Measurements from ENCODE around the gene CCDC28B.

CCDC28B gene

DNA sequence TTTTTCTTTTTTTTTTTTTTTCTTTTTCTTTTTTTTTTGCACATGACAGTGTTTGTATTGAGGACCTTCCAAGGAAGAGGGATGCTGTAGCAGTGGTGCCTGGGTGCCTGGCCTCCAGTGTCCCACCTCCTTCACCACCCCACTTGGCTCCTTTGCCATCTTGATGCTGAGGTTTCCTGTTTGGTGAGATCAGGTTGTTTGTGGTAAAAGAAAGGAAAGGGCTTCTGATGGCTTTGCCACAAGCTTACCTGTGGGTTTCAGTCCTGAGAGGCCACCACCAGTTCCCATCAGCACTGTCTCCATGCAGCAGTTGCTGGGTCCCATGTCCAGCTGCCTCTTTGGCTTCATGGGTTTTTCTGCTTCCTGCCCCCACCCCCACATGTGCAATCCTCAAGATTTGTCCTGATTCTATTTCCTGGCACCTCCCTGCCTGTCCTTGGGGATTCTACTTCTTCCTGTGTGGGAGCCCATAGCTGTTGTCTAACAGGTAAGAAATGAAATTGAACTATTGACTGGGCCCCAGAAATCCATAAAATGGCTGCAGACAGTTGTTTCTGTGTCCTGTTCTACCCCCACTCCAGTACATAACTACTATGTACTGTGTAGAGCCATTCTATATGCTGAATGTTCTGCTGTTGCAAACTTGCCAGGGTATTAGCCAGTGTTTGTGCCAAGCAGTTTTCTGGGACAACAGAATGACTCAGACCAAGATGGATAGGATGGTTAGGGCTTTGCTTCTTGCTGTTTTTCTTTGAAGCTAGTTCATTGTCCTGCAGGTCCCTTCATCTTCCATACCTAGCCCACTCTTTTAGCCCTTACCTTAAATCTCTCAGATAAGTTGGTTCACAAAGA lies 4.2 kb upstream of the CCDC28B start:
- no peak overlapping the region for H3K27ac ChIP-seq (replicated peaks)
- DNase-seq (ENCODE audit: low read depth in 1 of 2, low spot score in 1 of 2): no peak

GRCh38 chr1:32197074-32197473 lies 3.3 kb upstream of the CCDC28B start:
- DNase-seq (ENCODE audit: low read depth in 1 of 2, low spot score in 1 of 2): no peak
- Histone ChIP-seq H3K4me3 (replicated peaks; ENCODE audit: insufficient read depth, low read length) (no peak overlapping the region), H3K27me3 (ENCODE audit: insufficient read depth, poor library complexity, severe bottlenecking) (no peaks in the 10 kb centered on the region), H3K27ac (replicated peaks) (no peak overlapping the region)
- TF ChIP-seq GABPA (IDR thresholded peaks at IDR 0.05; ENCODE audit: low read depth): no peak

More for the DNA sequence above, 4.2 kb upstream of the CCDC28B start:
- no peak for TF ChIP-seq POLR2AphosphoS5 (IDR thresholded peaks at IDR 0.05; ENCODE audit: low read depth)
- H3K27me3 ChIP-seq (ENCODE audit: insufficient read depth, poor library complexity, severe bottlenecking): no peaks in the 10 kb centered on the region
- H3K4me3 ChIP-seq (replicated peaks; ENCODE audit: insufficient read depth, low read length): no peak overlapping the region

- TF ChIP-seq SPI1 (IDR thresholded peaks at IDR 0.05; ENCODE audit: borderline replicate concordance, low read depth) (no peak), GABPA (IDR thresholded peaks at IDR 0.05; ENCODE audit: low read depth) (no peak), POLR2AphosphoS5 (IDR thresholded peaks at IDR 0.05; ENCODE audit: low read depth) (no peak), REST (IDR thresholded peaks at IDR 0.05; ENCODE audit: insufficient replicate concordance, low read depth) (no peak)
- TF ChIP-seq, protein P1, sequence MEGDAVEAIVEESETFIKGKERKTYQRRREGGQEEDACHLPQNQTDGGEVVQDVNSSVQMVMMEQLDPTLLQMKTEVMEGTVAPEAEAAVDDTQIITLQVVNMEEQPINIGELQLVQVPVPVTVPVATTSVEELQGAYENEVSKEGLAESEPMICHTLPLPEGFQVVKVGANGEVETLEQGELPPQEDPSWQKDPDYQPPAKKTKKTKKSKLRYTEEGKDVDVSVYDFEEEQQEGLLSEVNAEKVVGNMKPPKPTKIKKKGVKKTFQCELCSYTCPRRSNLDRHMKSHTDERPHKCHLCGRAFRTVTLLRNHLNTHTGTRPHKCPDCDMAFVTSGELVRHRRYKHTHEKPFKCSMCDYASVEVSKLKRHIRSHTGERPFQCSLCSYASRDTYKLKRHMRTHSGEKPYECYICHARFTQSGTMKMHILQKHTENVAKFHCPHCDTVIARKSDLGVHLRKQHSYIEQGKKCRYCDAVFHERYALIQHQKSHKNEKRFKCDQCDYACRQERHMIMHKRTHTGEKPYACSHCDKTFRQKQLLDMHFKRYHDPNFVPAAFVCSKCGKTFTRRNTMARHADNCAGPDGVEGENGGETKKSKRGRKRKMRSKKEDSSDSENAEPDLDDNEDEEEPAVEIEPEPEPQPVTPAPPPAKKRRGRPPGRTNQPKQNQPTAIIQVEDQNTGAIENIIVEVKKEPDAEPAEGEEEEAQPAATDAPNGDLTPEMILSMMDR (IDR thresholded peaks at IDR 0.05; ENCODE audit: insufficient read depth, low read length): no peak
- no peak overlapping the region for H3K4me3 ChIP-seq (replicated peaks; ENCODE audit: insufficient read depth, low read length)
- H3K27me3 ChIP-seq (ENCODE audit: insufficient read depth, poor library complexity, severe bottlenecking): no peaks in the 10 kb centered on the region
- no peak for DNase-seq (ENCODE audit: low read depth in 1 of 2, low spot score in 1 of 2)
- H3K27ac ChIP-seq (replicated peaks): no peak overlapping the region
Measured at GRCh38 chr1:32197837-32198236, 2.6 kb upstream of the CCDC28B start.

DNA sequence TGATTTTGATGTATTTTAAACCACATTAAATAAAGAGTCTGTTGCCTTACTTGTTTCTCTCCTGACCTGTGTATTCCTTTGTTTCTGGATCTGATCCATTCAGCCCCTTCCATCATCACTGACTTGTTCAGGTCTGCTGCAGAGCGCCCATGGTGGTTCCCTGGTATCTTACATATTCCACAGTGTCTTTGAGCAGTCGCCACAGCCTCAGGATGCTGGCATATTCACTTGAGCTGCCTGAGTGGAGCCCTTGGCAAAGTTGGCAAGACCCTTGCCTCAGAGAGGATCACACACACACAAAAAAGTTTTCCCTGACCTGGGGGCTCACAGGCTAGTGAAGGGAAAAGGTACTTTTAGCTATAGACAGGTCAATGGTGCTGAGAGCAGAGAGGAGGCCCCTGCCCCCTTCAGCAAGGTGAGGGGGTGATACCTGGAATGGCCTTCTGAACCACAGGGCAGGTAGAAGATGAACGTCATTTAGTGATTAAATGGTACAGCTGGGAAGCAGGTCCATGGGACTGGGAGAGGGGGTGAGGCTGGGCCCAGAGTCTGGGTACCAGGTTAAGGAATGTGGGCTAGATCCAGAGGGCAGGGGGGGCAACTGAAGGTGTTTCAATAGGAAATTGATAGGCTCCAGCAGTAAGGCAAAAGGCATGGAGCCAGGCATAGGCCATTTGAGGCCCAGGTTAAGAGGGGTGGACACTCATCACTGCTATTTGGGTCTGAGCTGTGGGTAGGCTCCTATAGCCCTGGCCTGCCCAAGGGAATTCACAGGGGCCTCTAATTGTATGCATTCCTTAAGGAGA lies 2.0 kb upstream of the CCDC28B start:
- TF ChIP-seq REST (IDR thresholded peaks at IDR 0.05; ENCODE audit: insufficient replicate concordance, low read depth): no peak
- peak; percentile 58; the same call in 1 of the 2 replicates for TF ChIP-seq POLR2AphosphoS5 (IDR thresholded peaks at IDR 0.05; ENCODE audit: low read depth)
- no peak for TF ChIP-seq GABPA (IDR thresholded peaks at IDR 0.05; ENCODE audit: low read depth)
- TF ChIP-seq SPI1 (IDR thresholded peaks at IDR 0.05; ENCODE audit: borderline replicate concordance, low read depth): no peak
- TF ChIP-seq, protein P1 (IDR thresholded peaks at IDR 0.05; ENCODE audit: insufficient read depth, low read length): no peak
- no peak overlapping the region for H3K4me3 ChIP-seq (replicated peaks; ENCODE audit: insufficient read depth, low read length)
- H3K27me3 ChIP-seq (ENCODE audit: insufficient read depth, poor library complexity, severe bottlenecking): no peaks in the 10 kb centered on the region
- no peak for DNase-seq (ENCODE audit: low read depth in 1 of 2, low spot score in 1 of 2)
- H3K27ac ChIP-seq (replicated peaks): no peak overlapping the region

Measured in HL-60 (cell line).